Measurements from ENCODE around the gene LRRFIP1. TPM values are rescaled to one million over a fixed set of nuclear protein-coding genes. Genes with fewer than 3 reads are reported as not detected.
A peak's percentile ranks its signal among the peaks of the same experiment; 100 is the strongest.

LRRFIP1 gene
- total RNA-seq, 2 donors from 2014 or later, result 125 to 203 TPM

- peaks cover 4% of the 10 kb centered on the region for H3K36me3 Mint-ChIP-seq
- H3K4me1 Mint-ChIP-seq (ENCODE audit: low read depth in 2 of 2), result peaks cover 40 to 66% of the 10 kb centered on the region in 2 donors
- H3K4me3 Mint-ChIP-seq, result peak overlapping the region; percentile 95
Measured at GRCh38 chr2:237729681-237730475, 102.5 kb downstream of the LRRFIP1 start.

GRCh38 chr2:237731663-237732062, 104.3 kb downstream of the LRRFIP1 start:
- Mint-ChIP-seq H3K27me3 (no peaks in the 10 kb centered on the region), H3K27ac (peak overlapping the region; percentile 93), H3K36me3 (no peaks in the 10 kb centered on the region), H3K4me3 (peak overlapping the region; percentile 95), H3K4me1 (ENCODE audit: low read depth in 2 of 2) (peaks cover 43 to 56% of the 10 kb centered on the region in 2 donors), H3K9me3 (no peaks in the 10 kb centered on the region)
- no peak for DNase-seq (ENCODE audit: low spot score)
- peak; percentile 91 to 97 for ATAC-seq

More at GRCh38 chr2:237729681-237730475, 102.5 kb downstream of the LRRFIP1 start:
- no peaks in the 10 kb centered on the region for H3K27me3 Mint-ChIP-seq
- DNase-seq (ENCODE audit: low spot score) (no peak), ATAC-seq (no peak)
- H3K27ac Mint-ChIP-seq, result peak overlapping the region; percentile 93
- no peaks in the 10 kb centered on the region for H3K9me3 Mint-ChIP-seq

GRCh38 chr2:237732070-237732469, 104.7 kb downstream of the LRRFIP1 start:
- Mint-ChIP-seq H3K4me1 (ENCODE audit: low read depth in 2 of 2) (peaks cover 43 to 55% of the 10 kb centered on the region in 2 donors), H3K36me3 (no peaks in the 10 kb centered on the region)

GRCh38 chr2:237732790-237733381, 105.5 kb downstream of the LRRFIP1 start:
- no peak for DNase-seq (ENCODE audit: low spot score)
- peak overlapping the region; percentile 95 for H3K4me3 Mint-ChIP-seq
- H3K4me1 Mint-ChIP-seq (ENCODE audit: low read depth in 2 of 2), result peaks cover 45 to 52% of the 10 kb centered on the region in 2 donors
- H3K27me3 Mint-ChIP-seq, result no peaks in the 10 kb centered on the region
- peak overlapping the region; percentile 65 to 93 for H3K27ac Mint-ChIP-seq
- no peaks in the 10 kb centered on the region for H3K9me3 Mint-ChIP-seq
- H3K36me3 Mint-ChIP-seq, result peaks cover 3% of the 10 kb centered on the region
- ATAC-seq, result no peak

More at GRCh38 chr2:237732070-237732469, 104.7 kb downstream of the LRRFIP1 start:
- Mint-ChIP-seq H3K27ac (peak overlapping the region; percentile 65 to 93), H3K27me3 (no peaks in the 10 kb centered on the region), H3K9me3 (no peaks in the 10 kb centered on the region), H3K4me3 (peak overlapping the region; percentile 95)
- ATAC-seq (no peak), DNase-seq (ENCODE audit: low spot score) (no peak)

GRCh38 chr2:237733677-237734300, 106.4 kb downstream of the LRRFIP1 start:
- H3K27me3 Mint-ChIP-seq, result no peaks in the 10 kb centered on the region
- no peak for ATAC-seq
- peaks cover 4% of the 10 kb centered on the region for H3K36me3 Mint-ChIP-seq
- peak overlapping the region; percentile 65 to 93 for H3K27ac Mint-ChIP-seq
- DNase-seq (ENCODE audit: low spot score), result no peak
- H3K9me3 Mint-ChIP-seq, result no peaks in the 10 kb centered on the region
- peaks cover 45 to 49% of the 10 kb centered on the region in 2 donors for H3K4me1 Mint-ChIP-seq (ENCODE audit: low read depth in 2 of 2)
- peak overlapping the region; percentile 95 for H3K4me3 Mint-ChIP-seq

GRCh38 chr2:237734905-237735623, 107.7 kb downstream of the LRRFIP1 start:
- no peak for ATAC-seq
- Mint-ChIP-seq H3K27me3 (no peaks in the 10 kb centered on the region), H3K4me1 (ENCODE audit: low read depth in 2 of 2) (peaks cover 46 to 49% of the 10 kb centered on the region in 2 donors), H3K4me3 (no peak overlapping the region), H3K36me3 (peaks cover 4% of the 10 kb centered on the region), H3K9me3 (no peaks in the 10 kb centered on the region), H3K27ac (peak overlapping the region in 1 of 2 donors; percentile 41)
- no peak for DNase-seq (ENCODE audit: low spot score)

- peaks cover 4% of the 10 kb centered on the region for H3K36me3 Mint-ChIP-seq
- no peak for ATAC-seq
- no peak for DNase-seq (ENCODE audit: low spot score)
- H3K27me3 Mint-ChIP-seq, result no peaks in the 10 kb centered on the region
- H3K27ac Mint-ChIP-seq, result peak overlapping the region in 1 of 2 donors; percentile 64
- no peaks in the 10 kb centered on the region for H3K9me3 Mint-ChIP-seq
- H3K4me3 Mint-ChIP-seq, result no peak overlapping the region
- H3K4me1 Mint-ChIP-seq (ENCODE audit: low read depth in 2 of 2), result peaks cover 41 to 49% of the 10 kb centered on the region in 2 donors
Measured at GRCh38 chr2:237735798-237736197, 108.4 kb downstream of the LRRFIP1 start.

- peak overlapping the region; percentile 48 to 64 for H3K27ac Mint-ChIP-seq
- H3K9me3 Mint-ChIP-seq, result no peaks in the 10 kb centered on the region
- H3K4me3 Mint-ChIP-seq, result no peak overlapping the region
- peaks cover 4% of the 10 kb centered on the region for H3K36me3 Mint-ChIP-seq
- DNase-seq (ENCODE audit: low spot score) (no peak), ATAC-seq (no peak)
- H3K27me3 Mint-ChIP-seq, result no peaks in the 10 kb centered on the region
- H3K4me1 Mint-ChIP-seq (ENCODE audit: low read depth in 2 of 2), result peaks cover 39 to 43% of the 10 kb centered on the region in 2 donors
Measured at GRCh38 chr2:237736783-237737182, 109.4 kb downstream of the LRRFIP1 start.

GRCh38 chr2:237737196-237737865, 109.9 kb downstream of the LRRFIP1 start:
- no peaks in the 10 kb centered on the region for H3K27me3 Mint-ChIP-seq
- H3K4me1 Mint-ChIP-seq (ENCODE audit: low read depth in 2 of 2), result peaks cover 36 to 41% of the 10 kb centered on the region in 2 donors
- ATAC-seq (no peak), DNase-seq (ENCODE audit: low spot score) (no peak)
- no peak overlapping the region for H3K4me3 Mint-ChIP-seq
- peak overlapping the region; percentile 18 to 49 for H3K27ac Mint-ChIP-seq
- no peaks in the 10 kb centered on the region for H3K9me3 Mint-ChIP-seq
- H3K36me3 Mint-ChIP-seq, result peaks cover 4% of the 10 kb centered on the region

GRCh38 chr2:237738255-237738654, 110.9 kb downstream of the LRRFIP1 start:
- Mint-ChIP-seq H3K36me3 (peaks cover 4% of the 10 kb centered on the region), H3K9me3 (no peaks in the 10 kb centered on the region), H3K4me3 (no peak overlapping the region), H3K27ac (peak overlapping the region; percentile 18 to 49), H3K4me1 (ENCODE audit: low read depth in 2 of 2) (peaks cover 35 to 41% of the 10 kb centered on the region in 2 donors), H3K27me3 (no peaks in the 10 kb centered on the region)
- no peak for ATAC-seq
- DNase-seq (ENCODE audit: low spot score), result no peak

- no peak overlapping the region for H3K27ac Mint-ChIP-seq
- ATAC-seq, result no peak
- no peaks in the 10 kb centered on the region for H3K27me3 Mint-ChIP-seq
- DNase-seq (ENCODE audit: low spot score), result no peak
- H3K9me3 Mint-ChIP-seq, result no peaks in the 10 kb centered on the region
- H3K36me3 Mint-ChIP-seq, result peaks cover 4% of the 10 kb centered on the region
- H3K4me1 Mint-ChIP-seq (ENCODE audit: low read depth in 2 of 2), result peaks cover 38 to 45% of the 10 kb centered on the region in 2 donors
- no peak overlapping the region for H3K4me3 Mint-ChIP-seq
Measured at GRCh38 chr2:237739101-237739500, 111.7 kb downstream of the LRRFIP1 start.

GRCh38 chr2:237742191-237742590, 114.8 kb downstream of the LRRFIP1 start:
- DNase-seq (ENCODE audit: low spot score) (no peak), ATAC-seq (no peak)
- Mint-ChIP-seq H3K9me3 (no peaks in the 10 kb centered on the region), H3K4me3 (no peak overlapping the region), H3K27ac (peak overlapping the region; percentile 58 to 82), H3K4me1 (ENCODE audit: low read depth in 2 of 2) (peaks cover 39 to 41% of the 10 kb centered on the region in 2 donors), H3K27me3 (no peaks in the 10 kb centered on the region), H3K36me3 (peaks cover 4% of the 10 kb centered on the region)

- no peak for ATAC-seq
- no peaks in the 10 kb centered on the region for H3K27me3 Mint-ChIP-seq
- H3K36me3 Mint-ChIP-seq, result peaks cover 4% of the 10 kb centered on the region
- H3K27ac Mint-ChIP-seq, result peak overlapping the region; percentile 58 to 82
- H3K9me3 Mint-ChIP-seq, result no peaks in the 10 kb centered on the region
- no peak for DNase-seq (ENCODE audit: low spot score)
- peaks cover 39% of the 10 kb centered on the region in 2 donors for H3K4me1 Mint-ChIP-seq (ENCODE audit: low read depth in 2 of 2)
- H3K4me3 Mint-ChIP-seq, result no peak overlapping the region
Measured at GRCh38 chr2:237742614-237743013, 115.2 kb downstream of the LRRFIP1 start.
